8988T (cell line): ENCODE measurements around the gene RPS4Y1.
"Not testable (repeated sequence)": the region's sequence is repeated elsewhere in the genome, so short reads cannot be mapped to it uniquely, and the experiment has no call there.

ENCODE experiments used
- DNase-seq: peaks from one replicate; pipeline ENCODE4 v3.0.0; 2011

RPS4Y1 gene

DNA sequence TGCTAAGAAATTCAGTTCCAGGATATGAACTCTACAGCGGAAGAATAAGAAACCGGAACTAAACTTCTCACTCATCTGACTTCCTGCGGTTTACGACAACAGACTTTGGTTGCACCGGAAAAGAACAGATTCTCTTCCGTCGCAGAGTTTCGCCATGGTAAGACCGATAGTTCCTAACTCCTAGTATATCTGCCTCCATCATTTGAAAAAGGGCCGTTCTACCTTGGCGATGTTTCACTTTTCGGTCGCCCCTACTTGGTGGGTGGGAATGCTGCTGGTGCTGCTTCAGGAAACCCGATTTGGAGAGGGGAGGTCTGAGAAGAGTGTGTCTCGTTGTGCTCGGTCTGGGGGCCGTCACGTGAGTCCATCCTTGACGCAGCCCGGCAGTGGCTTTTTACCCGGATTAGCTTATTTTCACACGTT, at the start of gene RPS4Y1:
Gene RPS4Y1, plus strand, starts transcription at position 132 of the 423 bp plus-strand sequence. Its CDS starts 23 bp downstream, at position 155.
- no peak for DNase-seq

- DNase-seq = no peak
These were observed 44.4 kb upstream of the RPS4Y1 start for GRCh38 chrY:2796977-2797523.

DNA sequence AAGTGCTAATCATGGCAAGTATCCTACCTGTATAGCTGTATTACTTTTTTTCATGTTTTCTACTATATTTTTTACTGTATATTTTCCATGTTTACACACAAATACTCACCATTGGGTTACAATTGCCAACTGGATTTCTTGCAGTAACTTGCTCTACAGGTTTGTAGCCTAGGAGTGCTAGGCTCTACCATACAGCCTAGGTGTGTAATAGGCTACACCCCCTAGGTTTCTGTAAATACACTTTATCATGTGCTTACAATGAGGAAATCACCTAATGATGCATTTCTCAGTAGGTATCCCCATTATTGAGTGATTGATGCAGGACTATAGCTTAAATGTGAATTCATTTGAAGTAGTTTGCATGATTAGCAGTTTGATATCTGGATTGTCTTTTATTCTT, 43.4 kb upstream of the RPS4Y1 start:
- no peak for DNase-seq

DNA sequence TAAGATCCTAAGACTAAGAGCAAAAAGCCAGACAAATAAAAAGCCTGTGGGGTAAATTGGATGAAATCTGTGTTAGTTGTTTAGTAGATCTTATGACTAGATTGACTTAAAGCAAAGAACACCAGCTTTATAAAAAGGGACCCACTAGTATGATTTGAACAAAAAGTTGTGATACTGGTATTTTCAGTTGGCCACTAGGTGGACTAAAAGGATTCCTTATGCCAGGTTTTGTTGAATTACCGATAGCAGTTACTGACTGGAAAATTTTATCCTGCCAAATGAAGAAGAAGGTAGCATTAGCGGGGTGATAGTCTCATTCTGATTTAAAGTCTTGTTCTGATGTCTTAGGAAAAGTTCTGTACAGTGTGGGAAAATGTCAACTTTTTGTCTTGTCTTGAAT, 41.2 kb upstream of the RPS4Y1 start:
- no peak for DNase-seq

DNA sequence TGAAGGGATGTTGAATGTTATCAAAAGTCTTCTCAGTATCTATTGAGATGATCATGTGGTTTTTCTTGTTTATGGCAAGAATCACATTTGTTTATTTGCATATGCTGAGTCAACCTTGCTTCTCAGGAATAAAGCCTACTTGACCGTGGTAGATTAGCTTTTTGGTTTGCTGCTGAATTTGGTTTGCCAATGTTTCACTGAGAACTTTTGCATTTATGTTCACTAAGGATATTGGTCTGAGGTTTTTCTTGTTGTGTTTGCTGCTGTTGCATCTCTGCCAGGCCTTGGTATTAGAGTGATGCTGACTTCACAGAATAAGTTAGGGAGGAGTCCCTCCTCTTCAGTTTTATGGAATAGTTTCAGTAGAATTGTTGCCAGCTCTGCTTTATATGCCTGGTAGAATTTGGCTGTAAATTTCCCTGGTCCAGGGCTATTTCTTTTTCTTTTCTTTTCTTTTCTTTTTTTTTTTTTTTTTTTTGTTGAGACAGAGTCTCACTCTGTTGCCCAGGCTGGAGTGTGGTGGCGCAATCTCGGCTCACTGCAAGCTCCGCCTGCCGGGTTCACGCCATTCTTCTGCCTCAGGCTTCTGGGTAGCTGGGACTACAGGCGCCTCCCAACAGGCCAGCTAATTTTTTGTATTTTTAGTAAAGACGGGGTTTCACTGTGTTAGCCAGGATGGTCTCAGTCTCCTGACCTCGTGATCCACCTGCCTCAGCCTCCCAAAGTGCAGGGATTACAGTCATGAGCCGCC, 24.1 kb upstream of the RPS4Y1 start:
- not testable (repeated sequence) for DNase-seq

DNA sequence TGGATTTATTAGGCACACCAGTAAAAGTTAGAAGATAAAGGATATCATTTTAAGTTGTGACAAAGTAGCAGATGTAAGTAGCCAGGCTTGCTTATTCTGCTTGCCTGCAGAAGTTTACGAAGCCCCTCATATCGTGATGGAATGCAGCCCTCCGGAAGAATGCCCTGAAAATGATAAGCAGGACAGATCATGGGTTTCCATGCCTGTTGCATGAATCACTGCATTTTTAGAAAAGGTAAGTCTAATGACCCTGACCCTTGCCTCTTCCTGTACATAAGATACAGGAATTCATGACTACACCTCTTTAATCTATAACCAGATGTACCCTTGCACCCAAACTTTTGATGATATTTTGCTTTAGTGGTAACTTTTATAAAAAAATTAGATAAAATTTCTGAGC, 16.9 kb upstream of the RPS4Y1 start:
- DNase-seq = no peak

GRCh38 chrY:2828497-2828896, 12.9 kb upstream of the RPS4Y1 start:
- no peak for DNase-seq

DNA sequence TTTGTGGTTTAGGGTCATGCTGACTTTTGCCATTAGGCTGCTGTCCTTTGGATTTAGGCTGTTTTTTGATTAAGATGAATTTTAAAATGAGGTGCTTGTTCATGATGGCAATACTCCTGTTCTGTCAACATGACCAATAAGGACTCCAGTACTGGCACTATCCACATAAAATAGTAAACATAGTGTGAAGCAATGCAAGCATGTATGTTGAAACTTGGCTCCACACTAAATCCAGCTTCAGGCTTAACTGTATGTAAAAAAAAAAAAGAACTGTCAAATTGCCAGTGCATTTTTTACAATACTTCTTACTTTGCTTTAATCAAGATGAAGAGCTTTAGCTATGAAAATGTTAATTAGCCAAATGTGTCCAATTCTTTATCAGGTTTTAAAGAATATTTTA, 6.2 kb upstream of the RPS4Y1 start:
- no peak for DNase-seq

DNA sequence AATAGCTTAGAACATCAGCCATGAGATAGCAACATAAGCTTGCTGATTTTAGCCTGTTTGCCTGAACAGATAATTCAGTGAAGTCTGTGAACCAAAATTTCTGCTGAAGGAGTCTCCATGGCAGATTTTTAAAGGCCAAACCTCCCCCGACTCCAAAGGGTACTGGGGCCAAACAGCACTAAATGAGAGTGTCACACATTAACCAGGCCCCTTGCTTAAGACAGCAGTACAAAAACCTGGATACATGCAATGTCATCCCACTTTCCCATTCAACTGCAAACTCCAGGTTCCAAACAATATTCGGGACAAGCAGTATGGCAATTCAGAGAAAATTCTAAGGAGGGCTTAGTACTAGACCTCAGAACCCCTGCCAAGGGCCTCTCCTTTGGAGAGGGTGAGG, 4.3 kb upstream of the RPS4Y1 start:
- DNase-seq = no peak

DNA sequence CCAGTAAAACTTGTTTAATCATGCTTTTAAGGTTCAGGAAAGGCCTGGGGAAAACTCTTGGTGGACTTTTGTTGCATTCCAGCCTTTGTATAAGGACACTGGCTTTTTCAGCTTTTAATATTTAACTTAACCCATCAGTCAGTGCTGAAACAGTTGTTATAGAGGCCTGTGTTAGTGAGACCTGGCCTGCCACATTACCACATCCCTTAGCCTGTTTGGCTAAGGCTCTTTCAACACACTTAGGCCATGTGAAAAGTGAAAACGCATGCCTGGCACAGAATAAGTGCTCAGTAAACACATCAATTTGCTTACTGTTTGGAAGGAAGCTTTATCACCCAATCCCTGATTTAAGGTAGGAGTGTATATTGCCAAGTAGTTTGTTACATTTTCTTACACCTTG, 3.5 kb upstream of the RPS4Y1 start:
- DNase-seq = no peak

DNA sequence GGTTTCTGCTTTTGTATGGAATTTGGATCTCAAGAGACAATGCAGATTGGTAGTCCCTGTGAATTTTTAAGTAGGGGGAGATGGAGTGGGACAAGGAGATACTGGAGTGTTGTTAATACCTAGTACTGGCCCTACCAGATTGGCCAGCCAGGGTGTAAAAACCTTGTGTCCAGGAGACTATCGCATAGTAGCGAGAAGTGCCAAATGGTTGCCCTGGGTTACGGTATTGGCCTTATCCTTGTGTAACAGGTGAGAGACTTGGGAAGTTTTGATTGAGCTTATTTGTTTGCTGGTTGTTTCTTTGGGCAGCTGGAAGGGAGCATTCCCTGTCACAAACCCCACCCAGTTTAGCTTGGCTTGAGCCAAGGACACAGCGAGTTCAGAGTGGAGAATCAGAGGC, 5.4 kb downstream of the RPS4Y1 start:
- DNase-seq = no peak

GRCh38 chrY:2848384-2848783, 7.0 kb downstream of the RPS4Y1 start:
- DNase-seq = no peak

- DNase-seq = no peak
These were observed 8.0 kb downstream of the RPS4Y1 start for GRCh38 chrY:2849368-2849767.

DNA sequence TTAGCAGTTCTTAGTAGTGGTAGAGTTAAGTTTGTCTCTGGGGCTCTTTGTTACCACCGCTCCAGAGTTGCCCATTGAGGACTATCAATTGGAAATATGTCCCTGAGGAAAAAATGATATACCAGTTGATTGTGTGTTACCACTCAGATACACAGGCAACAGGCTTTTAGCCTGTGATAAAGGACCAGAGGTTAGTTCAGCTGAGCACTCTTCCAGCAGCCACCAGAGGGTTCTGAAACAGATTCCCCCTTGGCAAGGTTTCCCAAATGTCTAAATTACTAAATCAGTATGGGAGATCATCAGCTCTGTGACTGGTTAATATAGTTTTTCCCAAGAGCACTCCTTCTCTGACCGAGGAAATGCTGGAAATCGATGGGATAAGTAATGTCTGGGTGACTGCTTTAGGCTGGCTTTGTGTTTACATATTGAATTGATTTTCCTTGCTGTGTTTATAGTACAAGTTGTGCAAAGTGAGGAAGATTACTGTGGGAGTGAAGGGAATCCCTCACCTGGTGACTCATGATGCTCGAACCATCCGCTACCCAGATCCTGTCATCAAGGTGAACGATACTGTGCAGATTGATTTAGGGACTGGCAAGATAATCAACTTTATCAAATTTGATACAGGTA, 12.9 kb downstream of the RPS4Y1 start:
- no peak for DNase-seq

DNA sequence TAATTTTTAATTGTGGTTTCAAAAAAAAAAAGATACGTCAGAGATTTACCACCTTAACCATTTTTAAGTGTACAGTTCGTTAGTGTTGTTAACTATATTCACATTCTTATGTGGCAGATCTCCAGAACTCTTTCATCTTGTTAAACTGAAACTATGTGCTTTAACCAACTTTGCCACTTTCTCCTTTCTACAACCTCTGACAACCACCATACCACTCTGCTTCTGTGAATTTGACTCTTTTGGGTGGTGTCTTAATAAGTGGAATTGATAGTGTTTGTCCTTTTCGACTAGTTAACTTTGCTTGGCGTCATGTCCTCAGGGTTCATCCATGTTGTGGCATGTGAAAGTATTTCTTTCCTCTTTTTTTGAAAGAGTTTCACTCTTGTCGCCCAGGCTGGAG, 15.7 kb downstream of the RPS4Y1 start:
- DNase-seq = no peak

- DNase-seq = no peak
These were observed 16.3 kb downstream of the RPS4Y1 start for GRCh38 chrY:2857686-2858085.

DNA sequence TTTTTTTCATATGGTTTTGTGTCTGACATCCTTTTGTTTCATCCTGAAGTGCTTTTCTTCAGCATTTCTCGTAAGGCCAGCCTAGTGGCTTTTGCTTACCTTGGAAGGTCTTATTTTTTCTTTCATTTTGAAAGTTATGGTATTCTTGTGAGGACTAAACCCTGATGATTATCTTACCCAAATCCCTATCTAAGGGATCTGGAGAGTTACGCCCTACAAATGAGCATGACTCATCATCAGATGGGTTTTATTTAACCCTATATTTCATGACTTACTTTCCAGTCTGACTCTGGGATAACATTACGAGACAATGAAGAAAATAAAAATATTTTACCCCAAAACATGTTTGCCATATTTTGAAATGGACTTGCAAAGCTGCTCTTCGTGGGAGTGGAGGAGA, 18.4 kb downstream of the RPS4Y1 start:
- DNase-seq = no peak

DNA sequence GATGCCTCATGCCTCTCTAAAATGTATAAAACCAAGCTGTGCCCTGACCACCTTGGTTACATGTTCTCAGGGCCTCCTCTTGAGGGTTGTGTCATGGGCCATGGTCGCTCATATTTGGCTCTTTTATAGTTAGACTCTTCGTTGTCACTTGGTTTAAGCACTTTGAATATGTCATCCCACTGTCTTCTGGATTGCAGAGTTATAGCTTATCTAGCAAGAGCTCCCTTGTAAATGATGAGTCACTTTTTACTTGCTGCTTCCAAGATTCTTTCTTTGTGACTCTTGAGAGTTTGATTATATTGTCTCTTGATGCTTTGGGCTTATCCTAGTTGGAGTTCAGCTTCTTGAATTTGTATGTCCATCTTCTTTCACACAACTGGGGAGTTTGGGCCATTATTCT, 19.1 kb downstream of the RPS4Y1 start:
- no peak for DNase-seq

GRCh38 chrY:2866581-2866980, 25.2 kb downstream of the RPS4Y1 start:
- DNase-seq = no peak

DNA sequence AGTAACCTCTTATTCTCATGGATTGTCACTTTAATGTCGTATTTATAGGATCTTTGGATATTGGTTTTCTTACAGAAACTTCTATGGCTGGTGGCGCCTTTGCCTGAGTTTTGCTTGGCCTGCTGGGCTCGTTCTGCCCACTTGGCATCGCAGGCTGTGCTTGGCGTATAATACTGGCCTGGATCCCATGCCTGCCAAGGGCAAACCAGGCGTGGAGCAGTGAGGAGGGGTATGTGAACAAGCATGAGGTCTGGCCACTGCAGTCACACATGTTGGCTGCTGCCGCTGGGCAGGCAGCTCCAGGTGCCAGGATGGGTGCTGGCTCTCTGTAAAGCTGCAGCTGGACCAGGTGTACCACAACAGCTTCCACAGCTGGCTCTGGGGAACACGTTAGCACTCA, 26.1 kb downstream of the RPS4Y1 start:
- no peak for DNase-seq

DNA sequence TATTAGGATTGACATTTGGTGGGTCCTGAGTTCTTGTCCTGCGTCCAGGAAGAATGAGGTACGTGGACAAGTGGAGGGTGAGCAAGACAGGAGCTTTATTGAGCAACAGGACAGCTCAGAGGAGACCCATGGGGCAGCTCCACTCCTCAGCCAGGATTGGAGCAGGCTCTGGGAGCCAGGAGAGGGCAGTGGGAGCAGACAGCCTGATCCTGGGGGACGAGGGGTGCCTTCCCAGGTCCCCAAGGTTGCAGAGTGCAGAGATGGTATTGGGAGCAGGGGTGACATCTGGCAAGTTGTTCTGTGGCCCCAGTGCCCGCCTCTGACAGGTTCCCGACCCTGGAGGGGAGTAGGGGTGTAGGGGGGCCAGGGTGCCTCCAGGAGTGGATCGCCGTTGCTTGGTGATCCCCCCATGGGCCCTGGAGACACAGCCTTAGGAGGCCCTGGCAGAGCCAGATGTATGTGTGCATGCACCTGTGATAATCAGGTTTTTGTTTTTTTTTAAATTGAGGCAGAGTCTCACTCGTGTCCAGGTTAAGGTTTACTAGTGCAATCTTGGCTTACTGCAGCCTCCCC, 26.7 kb downstream of the RPS4Y1 start:
- no peak for DNase-seq

DNA sequence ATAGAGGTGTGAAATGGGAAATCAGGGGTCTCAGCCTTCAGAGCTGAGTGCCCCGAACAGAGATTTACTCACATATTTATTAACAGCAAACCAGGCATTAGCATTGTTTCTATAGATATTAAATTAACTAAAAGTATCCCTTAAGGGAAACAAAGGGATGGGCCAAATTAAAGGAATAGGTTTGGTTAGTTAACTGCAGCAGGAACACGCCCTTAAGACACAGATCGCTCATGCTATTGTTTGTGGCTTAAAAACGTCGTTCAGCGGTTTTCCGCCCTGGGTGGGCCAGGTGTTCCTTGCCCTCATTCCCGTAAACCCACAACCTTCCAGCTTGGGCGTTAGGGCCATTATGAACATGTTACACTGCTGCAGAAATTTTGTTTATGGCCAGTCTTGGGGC, 30.8 kb downstream of the RPS4Y1 start:
- not testable (repeated sequence) for DNase-seq

- no peak for DNase-seq
These were observed 32.8 kb downstream of the RPS4Y1 start for GRCh38 chrY:2874211-2874610.

- no peak for DNase-seq
These were observed 42.2 kb downstream of the RPS4Y1 start for GRCh38 chrY:2883561-2883960.
